HepG2 (cell line): ENCODE results near the gene CSNK1G1. TPM values are rescaled to one million over a fixed set of nuclear protein-coding genes. Genes with fewer than 3 reads are reported as not detected.
A peak's percentile ranks its signal among the peaks of the same experiment; 100 is the strongest.

Source experiments
- ARID2 ChIP-seq: sonication (generic); formaldehyde crosslinking; IDR thresholded peaks from 2 replicates; pipeline ENCODE4 v1.8.1; 2022; ENCODE audit warnings: mild to moderate bottlenecking, missing genetic modification reagents, borderline replicate concordance
- DMAP1 ChIP-seq: IDR thresholded peaks from 2 replicates; pipeline ENCODE4 v1.6.1; 2016
- GFI1 ChIP-seq: sonication (generic); formaldehyde crosslinking; IDR thresholded peaks from 2 replicates; pipeline ENCODE4 v1.5.0; 2020; ENCODE audit warnings: missing genetic modification reagents, mild to moderate bottlenecking, borderline replicate concordance
- MAF1 ChIP-seq: sonication (generic); formaldehyde crosslinking; IDR thresholded peaks from 2 replicates; pipeline ENCODE4 v1.5.0; 2020; ENCODE audit warnings: missing genetic modification reagents, borderline replicate concordance
- MAFK ChIP-seq, 2 experiments: IDR thresholded peaks in 1 of 2; conservative IDR thresholded peaks in 1 of 2; 2 replicates each; pipeline ENCODE4 v1.6.1; 2011; ENCODE audit warnings: improper control_type of control experiment in 2 of 2, low read length in 2 of 2
- POLR2AphosphoS5 ChIP-seq: IDR thresholded peaks from 2 replicates; pipeline ENCODE4 v1.6.1; 2012; ENCODE audit warnings: low read depth, low read length
- TAF1 ChIP-seq: sonication (generic); formaldehyde crosslinking; IDR thresholded peaks from 2 replicates; pipeline ENCODE4 v1.4.0; 2020; ENCODE audit warnings: missing genetic modification reagents
- TBX2 ChIP-seq: sonication (generic); formaldehyde crosslinking; IDR thresholded peaks from 2 replicates; pipeline ENCODE4 v1.5.0; 2020; ENCODE audit warnings: missing genetic modification reagents, mild to moderate bottlenecking, borderline replicate concordance
- ZBTB46 ChIP-seq: sonication (generic); formaldehyde crosslinking; IDR thresholded peaks from 2 replicates; pipeline ENCODE4 v1.4.0; 2020; ENCODE audit warnings: mild to moderate bottlenecking, missing genetic modification reagents, borderline replicate concordance
- ZNF276 ChIP-seq: sonication (generic); formaldehyde crosslinking; IDR thresholded peaks from 2 replicates; pipeline ENCODE4 v1.4.0; 2020; ENCODE audit warnings: mild to moderate bottlenecking, low read depth, missing genetic modification reagents
- ZNF280B ChIP-seq: sonication (generic); formaldehyde crosslinking; IDR thresholded peaks from 2 replicates; pipeline ENCODE4 v1.5.0; 2020; ENCODE audit warnings: missing genetic modification reagents, mild to moderate bottlenecking, borderline replicate concordance
- ZNF337 ChIP-seq: sonication (generic); formaldehyde crosslinking; IDR thresholded peaks from 2 replicates; pipeline ENCODE4 v1.5.1; 2020; ENCODE audit warnings: missing genetic modification reagents, low read depth, mild to moderate bottlenecking, borderline replicate concordance
- ZNF441 ChIP-seq: sonication (generic); formaldehyde crosslinking; IDR thresholded peaks from 2 replicates; pipeline ENCODE4 v1.7.0; 2021; ENCODE audit warnings: missing genetic modification reagents, borderline replicate concordance
- ZNF607 ChIP-seq: sonication (generic); formaldehyde crosslinking; IDR thresholded peaks from 2 replicates; pipeline ENCODE4 v1.5.1; 2020; ENCODE audit warnings: missing genetic modification reagents, mild to moderate bottlenecking, borderline replicate concordance
- polyA plus RNA-seq, 8 experiments: library from polyadenylated mRNA; depleted of rRNA in 3 of 8; stranded (reverse) in 7 of 8; unstranded in 1 of 8; fragments of >200 nt; fragmentation: Illumina TruSeq in 4 of 8; extraction: Trizol in 4 of 8; gene quantifications; 2 replicates each; pipeline versions ENCODE4 v1.2.1 to v1.2.3, GENCODE V29; 2011 to 2016; ENCODE audit warnings: low read depth in 4 of 8, missing spikeins in 1 of 8, mixed read lengths in 1 of 8; ENCODE audit not compliant: insufficient read depth in 1 of 8
- total RNA-seq, 5 experiments: library from RNA; depleted of rRNA; stranded (reverse); fragments of >200 nt; fragmentation: Illumina TruSeq; extraction: Trizol; gene quantifications; 2 replicates each; pipeline ENCODE4 v1.2.3, GENCODE V29; 2016; ENCODE audit warnings: low read depth in 1 of 5
- TF ChIP-seq, protein P1 (sequence below): sonication (generic); formaldehyde crosslinking; IDR thresholded peaks from 2 replicates; pipeline ENCODE4 v1.5.1; 2020; ENCODE audit warnings: mild to moderate bottlenecking, missing genetic modification reagents, moderate library complexity
- TF ChIP-seq, protein P2 (sequence below): sonication (generic); formaldehyde crosslinking; IDR thresholded peaks from 2 replicates; pipeline ENCODE4 v1.4.0; 2020; ENCODE audit warnings: missing genetic modification reagents

Gene CSNK1G1
- total and polyA plus RNA-seq, 2 of the 13 experiments (the other 11 are each of a cell fraction or from before 2014, with no cell fraction given), result 8.5 to 12.6 TPM

DNA sequence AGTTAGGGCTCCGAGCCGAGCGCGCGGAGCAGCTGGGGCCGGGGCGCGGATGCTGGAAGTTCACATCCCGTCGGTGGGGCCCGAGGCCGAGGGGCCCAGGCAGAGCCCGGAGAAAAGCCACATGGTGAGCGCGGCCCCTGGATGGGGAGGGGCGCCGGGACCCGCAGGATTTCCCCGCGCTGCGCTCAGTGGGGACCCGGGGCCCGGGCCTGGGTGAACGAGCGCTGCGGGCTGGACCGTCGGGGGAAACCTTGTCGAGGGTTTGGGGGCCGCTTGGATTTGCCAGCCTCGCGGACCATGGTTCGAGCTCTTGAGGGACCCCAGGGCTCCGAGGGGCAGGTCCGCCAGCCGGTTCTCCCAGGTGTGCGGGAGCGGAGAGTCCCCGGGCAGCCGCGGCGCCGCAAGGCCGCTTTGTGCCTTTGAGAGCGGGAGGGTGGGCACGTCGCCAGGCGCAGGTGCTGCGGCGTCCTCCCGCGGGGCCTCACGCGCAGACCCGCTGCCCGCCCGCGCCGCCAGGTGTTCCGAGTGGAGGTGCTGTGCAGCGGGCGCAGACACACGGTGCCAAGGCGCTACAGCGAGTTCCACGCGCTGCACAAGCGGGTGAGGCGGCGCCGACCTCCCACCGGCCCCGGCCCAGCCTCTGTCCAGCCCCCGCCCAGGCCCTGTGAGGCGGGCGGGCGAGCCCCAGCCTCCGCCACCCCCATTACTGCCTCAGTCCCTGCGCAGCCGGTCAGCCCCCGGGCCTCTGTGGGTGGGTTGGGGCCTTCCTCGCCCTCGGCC, 204.1 kb downstream of the CSNK1G1 start, which contains the start of gene SNX22 (continued):
- TF ChIP-seq, protein P1, sequence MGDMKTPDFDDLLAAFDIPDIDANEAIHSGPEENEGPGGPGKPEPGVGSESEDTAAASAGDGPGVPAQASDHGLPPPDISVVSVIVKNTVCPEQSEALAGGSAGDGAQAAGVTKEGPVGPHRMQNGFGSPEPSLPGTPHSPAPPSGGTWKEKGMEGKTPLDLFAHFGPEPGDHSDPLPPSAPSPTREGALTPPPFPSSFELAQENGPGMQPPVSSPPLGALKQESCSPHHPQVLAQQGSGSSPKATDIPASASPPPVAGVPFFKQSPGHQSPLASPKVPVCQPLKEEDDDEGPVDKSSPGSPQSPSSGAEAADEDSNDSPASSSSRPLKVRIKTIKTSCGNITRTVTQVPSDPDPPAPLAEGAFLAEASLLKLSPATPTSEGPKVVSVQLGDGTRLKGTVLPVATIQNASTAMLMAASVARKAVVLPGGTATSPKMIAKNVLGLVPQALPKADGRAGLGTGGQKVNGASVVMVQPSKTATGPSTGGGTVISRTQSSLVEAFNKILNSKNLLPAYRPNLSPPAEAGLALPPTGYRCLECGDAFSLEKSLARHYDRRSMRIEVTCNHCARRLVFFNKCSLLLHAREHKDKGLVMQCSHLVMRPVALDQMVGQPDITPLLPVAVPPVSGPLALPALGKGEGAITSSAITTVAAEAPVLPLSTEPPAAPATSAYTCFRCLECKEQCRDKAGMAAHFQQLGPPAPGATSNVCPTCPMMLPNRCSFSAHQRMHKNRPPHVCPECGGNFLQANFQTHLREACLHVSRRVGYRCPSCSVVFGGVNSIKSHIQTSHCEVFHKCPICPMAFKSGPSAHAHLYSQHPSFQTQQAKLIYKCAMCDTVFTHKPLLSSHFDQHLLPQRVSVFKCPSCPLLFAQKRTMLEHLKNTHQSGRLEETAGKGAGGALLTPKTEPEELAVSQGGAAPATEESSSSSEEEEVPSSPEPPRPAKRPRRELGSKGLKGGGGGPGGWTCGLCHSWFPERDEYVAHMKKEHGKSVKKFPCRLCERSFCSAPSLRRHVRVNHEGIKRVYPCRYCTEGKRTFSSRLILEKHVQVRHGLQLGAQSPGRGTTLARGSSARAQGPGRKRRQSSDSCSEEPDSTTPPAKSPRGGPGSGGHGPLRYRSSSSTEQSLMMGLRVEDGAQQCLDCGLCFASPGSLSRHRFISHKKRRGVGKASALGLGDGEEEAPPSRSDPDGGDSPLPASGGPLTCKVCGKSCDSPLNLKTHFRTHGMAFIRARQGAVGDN (CRISPR knock-in tag), result peak; percentile 69
- TF ChIP-seq TBX2 (CRISPR knock-in tag) (peak; percentile 27; the same call in 1 of the 2 replicates), ZNF280B (peak; percentile 31; the same call in 1 of the 2 replicates), ZBTB46 (no peak), POLR2AphosphoS5 (peak; percentile 52; the same call in 1 of the 2 replicates), ZNF441 (CRISPR knock-in tag) (peak; percentile 46; the same call in 1 of the 2 replicates), ZNF607 (0 out of 2 replicates have a peak, but pooled peaks have one; percentile 20), DMAP1 (CRISPR knock-in tag) (no peak), ARID2 (0 out of 2 replicates have a peak, but pooled peaks have one; percentile 39), MAFK (conservative IDR thresholded peaks at IDR 0.05 in 1 of 2, IDR thresholded peaks at IDR 0.05 in 1 of 2; ENCODE audit: low read length in 2 of 2) (no peak), ZNF276 (CRISPR knock-in tag) (no peak), TAF1 (peak; percentile 54), ZNF337 (CRISPR knock-in tag) (no peak), GFI1 (CRISPR knock-in tag) (no peak; the same call in 1 of the 2 replicates), MAF1 (CRISPR knock-in tag) (0 out of 2 replicates have a peak, but pooled peaks have one; percentile 35)
- TF ChIP-seq, protein P2, sequence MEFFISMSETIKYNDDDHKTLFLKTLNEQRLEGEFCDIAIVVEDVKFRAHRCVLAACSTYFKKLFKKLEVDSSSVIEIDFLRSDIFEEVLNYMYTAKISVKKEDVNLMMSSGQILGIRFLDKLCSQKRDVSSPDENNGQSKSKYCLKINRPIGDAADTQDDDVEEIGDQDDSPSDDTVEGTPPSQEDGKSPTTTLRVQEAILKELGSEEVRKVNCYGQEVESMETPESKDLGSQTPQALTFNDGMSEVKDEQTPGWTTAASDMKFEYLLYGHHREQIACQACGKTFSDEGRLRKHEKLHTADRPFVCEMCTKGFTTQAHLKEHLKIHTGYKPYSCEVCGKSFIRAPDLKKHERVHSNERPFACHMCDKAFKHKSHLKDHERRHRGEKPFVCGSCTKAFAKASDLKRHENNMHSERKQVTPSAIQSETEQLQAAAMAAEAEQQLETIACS, result no peak
